HUES6 (cell line): ENCODE data around the gene CAMK2A.

ENCODE experiments used
- H3K27ac ChIP-seq: 2 replicates; pipeline ENCODE4 v1.7.0; 2013; ENCODE audit warnings: low read depth, mild to moderate bottlenecking, low read length, inconsistent platforms
- H3K27me3 ChIP-seq: 2 replicates; pipeline ENCODE4 v1.6.1; 2013; ENCODE audit warnings: low read length; ENCODE audit not compliant: control insufficient read depth, insufficient read depth
- H3K36me3 ChIP-seq: 2 replicates; pipeline ENCODE4 v1.6.1; 2013; ENCODE audit warnings: low read length; ENCODE audit not compliant: control insufficient read depth, insufficient read depth
- H3K4me1 ChIP-seq: 2 replicates; pipeline ENCODE4 v1.6.1; 2013; ENCODE audit warnings: low read length; ENCODE audit not compliant: control insufficient read depth, insufficient read depth
- H3K4me3 ChIP-seq: 2 replicates; pipeline ENCODE4 v1.5.1; 2013; ENCODE audit warnings: low read depth, low read length
- H3K9ac ChIP-seq: one replicate; pipeline ENCODE4 v1.6.1; 2013; ENCODE audit warnings: mild to moderate bottlenecking, low read length
- H3K9me3 ChIP-seq: 2 replicates; pipeline ENCODE4 v1.6.1; 2013; ENCODE audit warnings: low read depth, low read length; ENCODE audit not compliant: control insufficient read depth, insufficient read depth

The CAMK2A gene

GRCh38 chr5:150298701-150299451, 9.3 kb upstream of the CAMK2A start:
- H3K27ac ChIP-seq = no peak overlapping the region
- H3K9ac ChIP-seq = no peak overlapping the region

GRCh38 chr5:150297934-150298595, 8.5 kb upstream of the CAMK2A start:
- H3K27ac ChIP-seq = no peak overlapping the region
- H3K36me3 ChIP-seq = no peaks in the 10 kb centered on the region
- peaks cover 13% of the 10 kb centered on the region for H3K27me3 ChIP-seq
- H3K9me3 ChIP-seq = no peaks in the 10 kb centered on the region
- no peak overlapping the region for H3K9ac ChIP-seq
- H3K4me1 ChIP-seq = peaks cover 38% of the 10 kb centered on the region
- H3K4me3 ChIP-seq = no peak overlapping the region

More at GRCh38 chr5:150298701-150299451, 9.3 kb upstream of the CAMK2A start:
- H3K27me3 ChIP-seq = peaks cover 13% of the 10 kb centered on the region
- H3K4me1 ChIP-seq = peaks cover 41% of the 10 kb centered on the region
- H3K4me3 ChIP-seq = no peak overlapping the region
- H3K9me3 ChIP-seq = no peaks in the 10 kb centered on the region
- H3K36me3 ChIP-seq = no peaks in the 10 kb centered on the region

GRCh38 chr5:150297236-150297890, 7.8 kb upstream of the CAMK2A start:
- Histone ChIP-seq H3K9me3 (no peaks in the 10 kb centered on the region), H3K27ac (no peak overlapping the region)

GRCh38 chr5:150296496-150296895, 6.9 kb upstream of the CAMK2A start:
- Histone ChIP-seq H3K4me1 (peaks cover 33% of the 10 kb centered on the region), H3K36me3 (no peaks in the 10 kb centered on the region), H3K9me3 (no peaks in the 10 kb centered on the region), H3K27me3 (peaks cover 7% of the 10 kb centered on the region), H3K9ac (no peak overlapping the region), H3K27ac (no peak overlapping the region), H3K4me3 (no peak overlapping the region)

More at GRCh38 chr5:150297236-150297890, 7.8 kb upstream of the CAMK2A start:
- Histone ChIP-seq H3K9ac (no peak overlapping the region), H3K27me3 (peaks cover 13% of the 10 kb centered on the region), H3K36me3 (no peaks in the 10 kb centered on the region), H3K4me1 (peaks cover 39% of the 10 kb centered on the region), H3K4me3 (no peak overlapping the region)

- Histone ChIP-seq H3K9me3 (no peaks in the 10 kb centered on the region), H3K27me3 (0 out of 2 replicates have a peak, but pooled peaks cover under 1% of the 10 kb centered on the region), H3K27ac (no peak overlapping the region), H3K36me3 (no peaks in the 10 kb centered on the region), H3K4me3 (no peak overlapping the region), H3K4me1 (peaks cover 27% of the 10 kb centered on the region), H3K9ac (no peak overlapping the region)
Observed at GRCh38 chr5:150295741-150296486, 6.3 kb upstream of the CAMK2A start.

- no peak overlapping the region for H3K9ac ChIP-seq
- H3K9me3 ChIP-seq = no peaks in the 10 kb centered on the region
- peaks cover 20% of the 10 kb centered on the region for H3K4me1 ChIP-seq
- H3K36me3 ChIP-seq = no peaks in the 10 kb centered on the region
- no peak overlapping the region for H3K4me3 ChIP-seq
- H3K27ac ChIP-seq = no peak overlapping the region
- H3K27me3 ChIP-seq = no peaks in the 10 kb centered on the region
Observed at GRCh38 chr5:150295172-150295634, 5.6 kb upstream of the CAMK2A start.

- Histone ChIP-seq H3K27ac (no peak overlapping the region), H3K4me1 (peaks cover 14% of the 10 kb centered on the region), H3K9ac (no peak overlapping the region), H3K9me3 (no peaks in the 10 kb centered on the region), H3K36me3 (no peaks in the 10 kb centered on the region), H3K4me3 (no peak overlapping the region), H3K27me3 (no peaks in the 10 kb centered on the region)
Observed at GRCh38 chr5:150294551-150295071, 5.0 kb upstream of the CAMK2A start.

- H3K27me3 ChIP-seq = no peaks in the 10 kb centered on the region
- H3K4me3 ChIP-seq = no peak overlapping the region
- H3K9ac ChIP-seq = no peak overlapping the region
- H3K4me1 ChIP-seq = peaks cover 8% of the 10 kb centered on the region
- H3K9me3 ChIP-seq = no peaks in the 10 kb centered on the region
- H3K36me3 ChIP-seq = no peaks in the 10 kb centered on the region
- H3K27ac ChIP-seq = no peak overlapping the region
Observed at GRCh38 chr5:150293091-150293941, 3.7 kb upstream of the CAMK2A start.

- Histone ChIP-seq H3K9ac (no peak overlapping the region), H3K36me3 (no peaks in the 10 kb centered on the region), H3K9me3 (no peaks in the 10 kb centered on the region), H3K27me3 (no peaks in the 10 kb centered on the region), H3K4me3 (no peak overlapping the region), H3K27ac (no peak overlapping the region), H3K4me1 (peaks cover 8% of the 10 kb centered on the region)
Observed at GRCh38 chr5:150291388-150292385, 2.1 kb upstream of the CAMK2A start.
